8988T (cell line): ENCODE measurements around the gene TIAM1.

ENCODE experiments used
- DNase-seq: peaks from one replicate; pipeline ENCODE4 v3.0.0; 2011

TIAM1 gene

GRCh38 chr21:31343680-31344480 is at the start of gene TIAM1:
Gene TIAM1 (minus strand): TSS chr21:31344261. CDS start chr21:31266972, 77,289 bp downstream.
- peak; percentile 51 for DNase-seq

GRCh38 chr21:31387560-31388186 is 43.6 kb upstream of the TIAM1 start:
- no peak for DNase-seq

GRCh38 chr21:31386006-31386405 is 41.9 kb upstream of the TIAM1 start:
- no peak for DNase-seq

GRCh38 chr21:31383770-31384169 is 39.7 kb upstream of the TIAM1 start:
- no peak for DNase-seq

- DNase-seq, result no peak
These were observed 38.0 kb upstream of the TIAM1 start for GRCh38 chr21:31382060-31382459.

- DNase-seq, result no peak
These were observed 32.2 kb upstream of the TIAM1 start for GRCh38 chr21:31376301-31376700.

GRCh38 chr21:31374395-31374794 is 30.3 kb upstream of the TIAM1 start:
- no peak for DNase-seq

GRCh38 chr21:31372471-31372765 is 28.4 kb upstream of the TIAM1 start:
- no peak for DNase-seq

- no peak for DNase-seq
These were observed 27.8 kb upstream of the TIAM1 start for GRCh38 chr21:31371715-31372470.

- DNase-seq, result no peak
These were observed 27.0 kb upstream of the TIAM1 start for GRCh38 chr21:31370893-31371544.

- no peak for DNase-seq
These were observed 26.3 kb upstream of the TIAM1 start for GRCh38 chr21:31370281-31370892.

- no peak for DNase-seq
These were observed 24.3 kb upstream of the TIAM1 start for GRCh38 chr21:31368361-31368760.

GRCh38 chr21:31367801-31368200 is 23.7 kb upstream of the TIAM1 start:
- no peak for DNase-seq

GRCh38 chr21:31366825-31367224 is 22.8 kb upstream of the TIAM1 start:
- DNase-seq, result no peak

GRCh38 chr21:31364253-31364945 is 20.3 kb upstream of the TIAM1 start:
- DNase-seq, result no peak

GRCh38 chr21:31363720-31364119 is 19.7 kb upstream of the TIAM1 start:
- DNase-seq, result no peak

GRCh38 chr21:31360717-31361116 is 16.7 kb upstream of the TIAM1 start:
- DNase-seq, result no peak

GRCh38 chr21:31358158-31358557 is 14.1 kb upstream of the TIAM1 start:
- DNase-seq, result no peak

GRCh38 chr21:31356440-31356839 is 12.4 kb upstream of the TIAM1 start:
- no peak for DNase-seq

GRCh38 chr21:31354604-31355443 is 10.8 kb upstream of the TIAM1 start:
- no peak for DNase-seq

GRCh38 chr21:31354122-31354521 is 10.1 kb upstream of the TIAM1 start:
- DNase-seq, result no peak
